Skeletal muscle cell (primary cell): ENCODE data around the gene TXNDC12.
"Not testable (repeated sequence)": the region's sequence is repeated elsewhere in the genome, so short reads cannot be mapped to it uniquely, and the experiment has no call there.

ENCODE experiments used
- DNase-seq: peaks from one replicate; pipeline ENCODE4 v3.0.0-alpha.2; 2010; ENCODE audit warnings: low read depth
- H3K4me3 ChIP-seq: 2 replicates; pipeline ENCODE4 v1.5.1; 2011; ENCODE audit warnings: low read depth, mild to moderate bottlenecking, control low read depth, low read length, moderate library complexity

The TXNDC12 gene

GRCh38 chr1:52054496-52055065 is 410 bp downstream of the TXNDC12 start:
- DNase-seq, result no peak
- peak overlapping the region; percentile 74 for H3K4me3 ChIP-seq

- no peak for DNase-seq
- H3K4me3 ChIP-seq, result peak overlapping the region; percentile 74
Measured at GRCh38 chr1:52053862-52054261, 1.1 kb downstream of the TXNDC12 start.

- not testable (repeated sequence) for H3K4me3 ChIP-seq, DNase-seq
Measured at GRCh38 chr1:52049337-52049736, 5.7 kb downstream of the TXNDC12 start.

- H3K4me3 ChIP-seq, DNase-seq: not testable (repeated sequence)
Measured at GRCh38 chr1:52045666-52046195, 9.3 kb downstream of the TXNDC12 start.

GRCh38 chr1:52045236-52045635 is 9.8 kb downstream of the TXNDC12 start:
- no peak overlapping the region for H3K4me3 ChIP-seq
- DNase-seq, result no peak

- no peak for DNase-seq
- no peak overlapping the region for H3K4me3 ChIP-seq
Measured at GRCh38 chr1:52041551-52042185, 13.3 kb downstream of the TXNDC12 start.

- DNase-seq, result no peak
- no peak overlapping the region for H3K4me3 ChIP-seq
Measured at GRCh38 chr1:52037909-52038308, 17.1 kb downstream of the TXNDC12 start.

GRCh38 chr1:52037402-52037814 is 17.6 kb downstream of the TXNDC12 start:
- DNase-seq, result peak; percentile 44

GRCh38 chr1:52034050-52034384 is 21.0 kb downstream of the TXNDC12 start:
- DNase-seq, result no peak
- H3K4me3 ChIP-seq, result peak overlapping the region; percentile 81

More at GRCh38 chr1:52037402-52037814, 17.6 kb downstream of the TXNDC12 start:
- H3K4me3 ChIP-seq, result no peak overlapping the region

- peak; percentile 76 for DNase-seq
- H3K4me3 ChIP-seq, result peak within 1 kb of the TSS; percentile 81
Measured at GRCh38 chr1:52033190-52034049, 21.6 kb downstream of the TXNDC12 start, which contains the start of gene KTI12. TSS of gene KTI12 (minus strand) at chr1:52033810. CDS start at chr1:52033761, 49 bp downstream.

GRCh38 chr1:52032785-52033131 is 22.2 kb downstream of the TXNDC12 start:
- H3K4me3 ChIP-seq, result peak overlapping the region; percentile 81
- peak; percentile 39 for DNase-seq

- H3K4me3 ChIP-seq, result peak overlapping the region; percentile 81
- DNase-seq, result no peak
Measured at GRCh38 chr1:52032124-52032784, 22.7 kb downstream of the TXNDC12 start.

- H3K4me3 ChIP-seq, DNase-seq: not testable (repeated sequence)
Measured at GRCh38 chr1:52028839-52029238, 26.2 kb downstream of the TXNDC12 start.

GRCh38 chr1:52028328-52028727 is 26.7 kb downstream of the TXNDC12 start:
- no peak overlapping the region for H3K4me3 ChIP-seq
- no peak for DNase-seq

GRCh38 chr1:52026278-52026677 is 28.7 kb downstream of the TXNDC12 start:
- DNase-seq, result no peak

GRCh38 chr1:52022133-52022532 is 32.9 kb downstream of the TXNDC12 start:
- DNase-seq, result no peak

More at GRCh38 chr1:52026278-52026677, 28.7 kb downstream of the TXNDC12 start:
- H3K4me3 ChIP-seq, result no peak overlapping the region

GRCh38 chr1:52008071-52008809 is 46.8 kb downstream of the TXNDC12 start:
- no peak for DNase-seq
- H3K4me3 ChIP-seq, result no peak overlapping the region

More at GRCh38 chr1:52022133-52022532, 32.9 kb downstream of the TXNDC12 start:
- no peak overlapping the region for H3K4me3 ChIP-seq

- no peak for DNase-seq
- H3K4me3 ChIP-seq, result no peak overlapping the region
Measured at GRCh38 chr1:52007215-52008002, 47.6 kb downstream of the TXNDC12 start.
